H9 (cell line): Measurements from ENCODE around the gene DGCR2. TPM values are rescaled to one million over a fixed set of nuclear protein-coding genes. Genes with fewer than 3 reads are reported as not detected.

Experiments
- DNase-seq: peaks from one replicate; pipeline ENCODE4 v3.0.0-alpha.2; 2017
- H2AFZ ChIP-seq: one replicate; pipeline ENCODE4 v1.6.1; 2013; ENCODE audit warnings: mild to moderate bottlenecking, low read length, control low read depth, moderate library complexity
- H2AK5ac ChIP-seq: 2 replicates; pipeline ENCODE4 v1.6.1; 2013; ENCODE audit warnings: low read length, control low read depth, mixed read lengths; ENCODE audit not compliant: insufficient read length
- H2BK120ac ChIP-seq: one replicate; pipeline ENCODE4 v1.6.1; 2013; ENCODE audit warnings: low read depth, mild to moderate bottlenecking, low read length, control low read depth, inconsistent platforms; ENCODE audit not compliant: poor library complexity, severe bottlenecking
- H2BK12ac ChIP-seq: 2 replicates; pipeline ENCODE4 v1.6.1; 2013; ENCODE audit warnings: low read length, control low read depth, mixed read lengths, low read depth; ENCODE audit not compliant: insufficient read length
- H2BK15ac ChIP-seq: 2 replicates; pipeline ENCODE4 v1.6.1; 2013; ENCODE audit warnings: low read depth, low read length, control low read depth
- H2BK20ac ChIP-seq: one replicate; pipeline ENCODE4 v1.6.1; 2013; ENCODE audit warnings: low read depth, mild to moderate bottlenecking, low read length, control low read depth, inconsistent platforms; ENCODE audit not compliant: poor library complexity, severe bottlenecking
- H2BK5ac ChIP-seq: 2 replicates; pipeline ENCODE4 v1.6.1; 2013; ENCODE audit warnings: low read length, control low read depth, mixed read lengths; ENCODE audit not compliant: insufficient read length
- H3K14ac ChIP-seq: 2 replicates; pipeline ENCODE4 v1.6.1; 2013; ENCODE audit warnings: low read length, control low read depth; ENCODE audit not compliant: insufficient read depth
- H3K18ac ChIP-seq: 2 replicates; pipeline ENCODE4 v1.6.1; 2013; ENCODE audit warnings: low read depth, mild to moderate bottlenecking, mixed read lengths, low read length, control low read depth; ENCODE audit not compliant: insufficient read length
- H3K23ac ChIP-seq: 2 replicates; pipeline ENCODE4 v1.6.1; 2013; ENCODE audit warnings: low read length, control low read depth, mixed read lengths, low read depth; ENCODE audit not compliant: insufficient read length
- H3K23me2 ChIP-seq: 2 replicates; pipeline ENCODE4 v1.6.1; 2013; ENCODE audit warnings: low read depth, mild to moderate bottlenecking, mixed read lengths, low read length, control low read depth; ENCODE audit not compliant: insufficient read length, poor library complexity, severe bottlenecking
- H3K27ac ChIP-seq: 2 replicates; pipeline ENCODE4 v1.5.1; 2013; ENCODE audit warnings: low read length, control low read depth, mixed read lengths, low read depth; ENCODE audit not compliant: insufficient read length
- H3K27me3 ChIP-seq: 2 replicates; pipeline ENCODE4 v1.6.1; 2013; ENCODE audit warnings: low read length, control low read depth, inconsistent platforms; ENCODE audit not compliant: insufficient read depth
- H3K4ac ChIP-seq: 2 replicates; pipeline ENCODE4 v1.6.1; 2013; ENCODE audit warnings: low read depth, mild to moderate bottlenecking, control low read depth, inconsistent platforms, low read length, moderate library complexity
- H3K4me1 ChIP-seq: 2 replicates; pipeline ENCODE4 v1.6.1; 2013; ENCODE audit warnings: low read length, control low read depth, inconsistent platforms; ENCODE audit not compliant: insufficient read depth
- H3K4me2 ChIP-seq: 2 replicates; pipeline ENCODE4 v1.6.1; 2013; ENCODE audit warnings: low read length, control low read depth, mixed read lengths; ENCODE audit not compliant: insufficient read length, insufficient read depth
- H3K56ac ChIP-seq: 2 replicates; pipeline ENCODE4 v1.6.1; 2013; ENCODE audit warnings: low read depth, mild to moderate bottlenecking, mixed read lengths, low read length, control low read depth; ENCODE audit not compliant: insufficient read length
- H3K79me1 ChIP-seq: 2 replicates; pipeline ENCODE4 v1.6.1; 2013; ENCODE audit warnings: low read depth, mild to moderate bottlenecking, moderate library complexity, low read length, control low read depth, inconsistent platforms; ENCODE audit not compliant: insufficient read depth, poor library complexity, severe bottlenecking
- H3K79me2 ChIP-seq: 2 replicates; pipeline ENCODE4 v1.6.1; 2013; ENCODE audit warnings: low read length, control low read depth, inconsistent platforms; ENCODE audit not compliant: insufficient read depth
- H3K9ac ChIP-seq: 2 replicates; pipeline ENCODE4 v1.6.1; 2013; ENCODE audit warnings: low read length, control low read depth, mixed read lengths; ENCODE audit not compliant: insufficient read length; ENCODE audit errors: extremely low read depth
- H3K9me3 ChIP-seq: one replicate; pipeline ENCODE4 v1.6.1; 2013; ENCODE audit warnings: low read depth, low read length, inconsistent platforms; ENCODE audit not compliant: control insufficient read depth
- H3T11ph ChIP-seq: one replicate; pipeline ENCODE4 v1.6.1; 2013; ENCODE audit warnings: mild to moderate bottlenecking, low read length, control low read depth, inconsistent platforms
- H4K20me1 ChIP-seq: one replicate; pipeline ENCODE4 v1.6.1; 2013; ENCODE audit not compliant: control insufficient read depth, insufficient read length, insufficient read depth
- H4K5ac ChIP-seq: 2 replicates; pipeline ENCODE4 v1.6.1; 2013; ENCODE audit warnings: low read depth, mild to moderate bottlenecking, mixed read lengths, low read length, control low read depth; ENCODE audit not compliant: insufficient read length
- H4K8ac ChIP-seq: replicated peaks from 2 replicates; pipeline ENCODE4 v1.6.1; 2013; ENCODE audit warnings: low read length, control low read depth, mixed read lengths, low read depth; ENCODE audit not compliant: insufficient read length
- H4K91ac ChIP-seq: 2 replicates; pipeline ENCODE4 v1.6.1; 2013; ENCODE audit warnings: low read depth, mild to moderate bottlenecking, moderate library complexity, mixed read lengths, low read length, control low read depth; ENCODE audit not compliant: insufficient read length
- H3K27ac Mint-ChIP-seq, 3 experiments: 2 replicates in 2 of 3; 3 replicates in 1 of 3; pipeline ENCODE4 v1.8.0; 2020 to 2021; ENCODE audit warnings: mixed read lengths in 3 of 3, mild to moderate bottlenecking in 1 of 3, moderate library complexity in 1 of 3
- H3K27me3 Mint-ChIP-seq: 2 replicates; pipeline ENCODE4 v1.8.0; 2021; ENCODE audit warnings: low read depth, mild to moderate bottlenecking, moderate library complexity, mixed read lengths
- H3K36me3 Mint-ChIP-seq, 3 experiments: 2 replicates in 2 of 3; 3 replicates in 1 of 3; pipeline ENCODE4 v1.8.0; 2020 to 2021; ENCODE audit warnings: low read depth in 3 of 3, mixed read lengths in 3 of 3; ENCODE audit not compliant: insufficient read depth in 1 of 3
- H3K4me1 Mint-ChIP-seq, 2 experiments: 2 replicates each; pipeline ENCODE4 v1.8.0; 2020; ENCODE audit warnings: mixed read lengths in 2 of 2
- H3K4me3 Mint-ChIP-seq, 2 experiments: 2 replicates in 1 of 2; 3 replicates in 1 of 2; pipeline ENCODE4 v1.8.0; 2020 to 2021; ENCODE audit warnings: mild to moderate bottlenecking in 2 of 2, mixed read lengths in 2 of 2, moderate library complexity in 1 of 2
- H3K9me3 Mint-ChIP-seq, 2 experiments: 2 replicates in 1 of 2; 3 replicates in 1 of 2; pipeline ENCODE4 v1.8.0; 2020; ENCODE audit warnings: mild to moderate bottlenecking in 2 of 2, mixed read lengths in 2 of 2, moderate library complexity in 1 of 2
- WGBS: extraction: QIAGEN DNeasy Blood & Tissue Kit; methylation state at CpG from one replicate; pipeline ENCODE4 v1.1.7; 2013; ENCODE audit warnings: missing lambda C conversion rate, low lambda C conversion rate, mixed read lengths; ENCODE audit not compliant: insufficient read length; ENCODE audit errors: extremely low coverage; 5-methylcytosine and 5-hydroxymethylcytosine counted together
- total RNA-seq: library from RNA; stranded (reverse); gene quantifications from 2 replicates; pipeline ENCODE4 v1.2.1, GENCODE V29; 2021
- TF ChIP-seq, protein P1 (sequence below): fragments of 200-600 bp; sonication (generic); conservative IDR thresholded peaks from 3 replicates; pipeline ENCODE4 v1.8.0; 2021; ENCODE audit warnings: antibody characterized with exemption, mild to moderate bottlenecking

The DGCR2 gene
- total RNA-seq, 1 experiment from 2014 or later = 47.2 TPM

GRCh38 chr22:19086896-19087295 is 35.3 kb downstream of the DGCR2 start:
- Histone ChIP-seq H2AK5ac (no peak overlapping the region), H3K18ac (no peak overlapping the region), H2BK120ac (no peak overlapping the region), H3K79me1 (no peaks in the 10 kb centered on the region), H3K79me2 (no peaks in the 10 kb centered on the region), H2BK5ac (no peak overlapping the region), H3K23me2 (no peaks in the 10 kb centered on the region), H3K27me3 (no peaks in the 10 kb centered on the region), H3K4me1 (peaks cover 3% of the 10 kb centered on the region; the same call in 1 of the 2 replicates), H2AFZ (no peak overlapping the region), H2BK20ac (no peak overlapping the region), H3K27ac (no peak overlapping the region), H3K9me3 (no peaks in the 10 kb centered on the region), H3K23ac (no peak overlapping the region), H3K9ac (no peak overlapping the region), H3K4ac (no peak overlapping the region), H3K14ac (no peak overlapping the region), H4K8ac (no peak overlapping the region), H3K56ac (no peak overlapping the region), H4K91ac (no peak overlapping the region), H2BK12ac (no peak overlapping the region), H2BK15ac (no peak overlapping the region), H3K4me2 (no peak overlapping the region), H4K5ac (no peak overlapping the region), H4K20me1 (no peaks in the 10 kb centered on the region), H3T11ph (no peak overlapping the region)
- peak overlapping the region in 1 of 3 experiments; percentile 49; a peak in 2 of 7 replicates for H3K27ac Mint-ChIP-seq
- no peaks in the 10 kb centered on the region for H3K27me3 Mint-ChIP-seq
- DNase-seq = no peak
- H3K9me3 Mint-ChIP-seq = peaks cover 4 to 7% of the 10 kb centered on the region in 2 experiments; a peak in 4 of 5 replicates
- TF ChIP-seq, protein P1, sequence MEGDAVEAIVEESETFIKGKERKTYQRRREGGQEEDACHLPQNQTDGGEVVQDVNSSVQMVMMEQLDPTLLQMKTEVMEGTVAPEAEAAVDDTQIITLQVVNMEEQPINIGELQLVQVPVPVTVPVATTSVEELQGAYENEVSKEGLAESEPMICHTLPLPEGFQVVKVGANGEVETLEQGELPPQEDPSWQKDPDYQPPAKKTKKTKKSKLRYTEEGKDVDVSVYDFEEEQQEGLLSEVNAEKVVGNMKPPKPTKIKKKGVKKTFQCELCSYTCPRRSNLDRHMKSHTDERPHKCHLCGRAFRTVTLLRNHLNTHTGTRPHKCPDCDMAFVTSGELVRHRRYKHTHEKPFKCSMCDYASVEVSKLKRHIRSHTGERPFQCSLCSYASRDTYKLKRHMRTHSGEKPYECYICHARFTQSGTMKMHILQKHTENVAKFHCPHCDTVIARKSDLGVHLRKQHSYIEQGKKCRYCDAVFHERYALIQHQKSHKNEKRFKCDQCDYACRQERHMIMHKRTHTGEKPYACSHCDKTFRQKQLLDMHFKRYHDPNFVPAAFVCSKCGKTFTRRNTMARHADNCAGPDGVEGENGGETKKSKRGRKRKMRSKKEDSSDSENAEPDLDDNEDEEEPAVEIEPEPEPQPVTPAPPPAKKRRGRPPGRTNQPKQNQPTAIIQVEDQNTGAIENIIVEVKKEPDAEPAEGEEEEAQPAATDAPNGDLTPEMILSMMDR = no peak
- WGBS = no CpG with 5 or more reads among the region's 3 CpGs
- H3K4me1 Mint-ChIP-seq = peaks cover 7 to 14% of the 10 kb centered on the region in 2 experiments
- H3K36me3 Mint-ChIP-seq = peaks cover 21 to 36% (median 32%) of the 10 kb centered on the region in 3 experiments
- no peak overlapping the region for H3K4me3 Mint-ChIP-seq
